Choroid plexus epithelial cell (primary cell): ENCODE data around the gene ZNF804B.

Source experiments
- DNase-seq: peaks from one replicate; pipeline ENCODE4 v3.0.0-alpha.2; 2010; ENCODE audit warnings: low read depth
- H3K4me3 ChIP-seq: 2 replicates; pipeline ENCODE4 v1.5.1; 2011; ENCODE audit warnings: low read depth, mild to moderate bottlenecking, control low read depth, low read length, moderate library complexity
- TF ChIP-seq, protein P1 (sequence below): conservative IDR thresholded peaks from 2 replicates; pipeline ENCODE4 v1.5.1; 2011; ENCODE audit warnings: low read depth, mild to moderate bottlenecking, control low read depth, inconsistent platforms, low read length, moderate library complexity

Gene ZNF804B

DNA sequence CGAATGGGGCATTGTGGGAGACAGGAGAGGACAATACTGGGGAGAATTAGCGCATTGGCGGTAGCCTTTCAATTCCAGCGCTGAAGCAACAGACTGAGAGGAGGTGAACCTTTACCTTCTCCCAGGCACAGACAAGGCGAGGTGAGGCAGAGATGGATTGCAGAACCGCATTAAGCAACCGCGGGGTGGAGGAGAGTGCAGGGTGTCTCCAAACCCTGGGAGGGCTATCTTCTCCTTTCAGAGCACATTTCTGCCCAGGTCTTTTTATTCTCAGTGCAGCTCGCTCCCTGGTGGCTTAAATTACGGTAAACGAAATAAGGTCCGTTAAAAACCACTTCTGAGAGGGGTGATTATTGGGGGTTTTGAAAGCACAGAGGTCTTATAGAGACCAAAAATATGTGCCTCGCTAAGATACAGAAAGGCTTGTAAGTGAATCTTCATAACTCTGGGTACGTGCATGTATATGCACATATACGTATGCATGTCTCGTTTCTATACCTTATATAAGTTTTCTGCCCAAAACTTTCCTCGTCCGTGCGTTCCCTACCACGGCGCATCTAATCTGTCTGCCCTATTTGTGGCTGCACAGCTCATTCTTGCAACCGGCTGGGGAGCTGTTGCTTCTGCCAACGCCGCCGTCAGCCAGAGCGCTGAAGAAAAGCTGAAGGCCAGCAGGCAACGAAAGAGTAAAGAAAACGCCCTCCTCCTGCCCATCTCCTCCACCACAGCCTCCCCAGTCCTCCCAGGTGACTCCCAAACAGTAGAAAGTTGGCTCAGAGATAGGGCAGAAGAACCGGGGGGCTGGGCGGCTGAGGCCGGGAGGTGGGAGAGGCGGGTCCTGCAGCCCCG is 895 bp upstream of the ZNF804B start:
- TF ChIP-seq, protein P1, sequence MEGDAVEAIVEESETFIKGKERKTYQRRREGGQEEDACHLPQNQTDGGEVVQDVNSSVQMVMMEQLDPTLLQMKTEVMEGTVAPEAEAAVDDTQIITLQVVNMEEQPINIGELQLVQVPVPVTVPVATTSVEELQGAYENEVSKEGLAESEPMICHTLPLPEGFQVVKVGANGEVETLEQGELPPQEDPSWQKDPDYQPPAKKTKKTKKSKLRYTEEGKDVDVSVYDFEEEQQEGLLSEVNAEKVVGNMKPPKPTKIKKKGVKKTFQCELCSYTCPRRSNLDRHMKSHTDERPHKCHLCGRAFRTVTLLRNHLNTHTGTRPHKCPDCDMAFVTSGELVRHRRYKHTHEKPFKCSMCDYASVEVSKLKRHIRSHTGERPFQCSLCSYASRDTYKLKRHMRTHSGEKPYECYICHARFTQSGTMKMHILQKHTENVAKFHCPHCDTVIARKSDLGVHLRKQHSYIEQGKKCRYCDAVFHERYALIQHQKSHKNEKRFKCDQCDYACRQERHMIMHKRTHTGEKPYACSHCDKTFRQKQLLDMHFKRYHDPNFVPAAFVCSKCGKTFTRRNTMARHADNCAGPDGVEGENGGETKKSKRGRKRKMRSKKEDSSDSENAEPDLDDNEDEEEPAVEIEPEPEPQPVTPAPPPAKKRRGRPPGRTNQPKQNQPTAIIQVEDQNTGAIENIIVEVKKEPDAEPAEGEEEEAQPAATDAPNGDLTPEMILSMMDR = no peak
- H3K4me3 ChIP-seq = no peak overlapping the region
- DNase-seq = peak; percentile 2

DNA sequence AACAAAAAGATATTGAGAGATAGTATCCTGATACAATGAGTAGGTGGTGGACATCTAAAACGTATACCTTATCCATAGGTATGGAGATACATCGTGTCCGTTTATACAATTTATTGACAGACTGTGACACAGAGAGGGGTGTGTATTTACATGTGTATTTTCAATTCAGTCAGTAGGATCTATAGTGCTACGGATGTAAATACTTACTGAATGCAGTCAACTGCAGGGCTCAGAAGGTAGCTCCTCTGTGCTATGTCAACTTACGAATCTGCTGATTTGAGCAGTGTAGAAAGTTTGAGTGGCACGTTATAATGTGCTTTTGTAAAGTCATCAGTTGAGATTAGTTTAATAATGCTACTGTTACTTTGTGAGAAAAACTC is 626 bp downstream of the ZNF804B start:
- no peak for DNase-seq
- TF ChIP-seq, protein P1 = no peak
- H3K4me3 ChIP-seq = no peak overlapping the region

DNA sequence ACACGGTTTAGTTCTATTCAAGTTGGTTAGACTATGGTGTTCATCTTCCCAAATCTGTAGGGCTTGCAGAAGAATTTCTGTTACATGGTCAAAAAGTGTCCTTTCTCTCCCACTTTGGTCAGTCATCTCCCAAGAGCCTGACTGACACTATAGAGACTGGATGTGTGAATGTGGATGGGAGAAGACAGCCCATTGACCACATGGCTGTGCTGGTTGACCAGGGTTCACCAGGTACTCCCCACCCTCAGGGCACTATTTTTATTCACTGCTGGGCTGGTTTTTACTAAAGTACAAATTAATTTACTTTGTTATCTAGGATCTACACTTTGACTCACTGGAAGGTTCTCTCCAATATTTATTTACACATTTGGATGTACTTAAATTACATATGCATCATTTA is 2.3 kb downstream of the ZNF804B start:
- TF ChIP-seq, protein P1 = no peak

DNA sequence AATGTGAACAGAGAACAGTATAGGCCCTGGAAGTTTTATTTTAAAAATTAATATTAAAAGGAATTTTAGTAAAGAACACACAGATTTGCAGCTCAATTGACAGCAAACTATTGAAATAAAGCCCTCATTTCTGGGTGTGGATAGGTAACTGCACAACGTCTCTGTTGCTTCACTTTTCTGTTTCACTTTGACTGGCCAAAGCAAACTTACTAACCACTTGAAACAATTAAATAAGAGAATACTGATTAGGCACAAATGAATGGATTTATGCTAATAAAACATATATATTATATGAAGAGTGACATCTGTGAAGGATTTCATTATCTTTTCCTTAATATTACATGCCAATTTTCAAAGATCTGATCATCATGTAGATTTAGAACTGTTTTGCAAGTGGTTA is 11.9 kb downstream of the ZNF804B start:
- H3K4me3 ChIP-seq = no peak overlapping the region
- TF ChIP-seq, protein P1 = no peak

More for the DNA sequence above, 2.3 kb downstream of the ZNF804B start:
- H3K4me3 ChIP-seq = no peak overlapping the region
- no peak for DNase-seq

DNA sequence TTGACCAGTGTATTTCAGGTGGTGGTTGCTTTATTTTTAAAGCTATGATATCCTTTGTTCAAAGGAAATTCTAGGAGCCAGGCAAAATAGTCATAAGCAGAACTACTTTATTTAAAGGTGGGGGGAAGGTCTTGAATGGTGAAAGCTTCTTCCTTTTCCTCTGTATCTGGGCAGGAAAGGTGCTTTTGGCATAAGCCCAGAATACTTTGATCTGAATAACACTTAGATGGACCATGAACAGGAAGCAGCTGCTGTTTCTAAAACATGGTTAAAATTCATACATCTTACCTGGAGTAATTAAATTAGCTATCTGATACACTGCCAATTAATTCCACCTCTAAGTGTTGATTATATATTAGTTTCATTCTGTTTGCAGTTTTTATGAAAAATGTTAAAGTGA is 13.3 kb downstream of the ZNF804B start:
- no peak overlapping the region for H3K4me3 ChIP-seq
- TF ChIP-seq, protein P1 = no peak
- no peak for DNase-seq

More for the DNA sequence above, 11.9 kb downstream of the ZNF804B start:
- DNase-seq = no peak

DNA sequence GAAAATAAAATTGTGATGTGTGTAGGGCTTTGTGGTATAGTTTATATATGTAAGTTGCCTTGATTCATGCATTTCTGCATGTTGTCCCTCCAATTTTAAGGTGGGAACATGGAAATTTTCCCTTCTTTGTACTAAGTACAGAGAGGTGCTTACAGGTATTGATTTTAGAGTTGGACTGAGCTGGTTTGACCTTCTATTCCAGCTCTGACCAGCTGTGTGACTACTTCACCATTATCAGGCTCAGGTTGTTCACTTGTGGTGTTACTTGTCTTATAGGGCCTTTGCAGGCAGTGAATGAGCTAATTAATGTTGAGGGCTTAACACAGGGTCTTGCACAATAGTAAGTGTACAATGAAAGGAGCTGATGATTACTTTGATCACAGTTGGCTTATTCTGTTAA is 16.3 kb downstream of the ZNF804B start:
- TF ChIP-seq, protein P1 = no peak
- DNase-seq = no peak
- H3K4me3 ChIP-seq = no peak overlapping the region

DNA sequence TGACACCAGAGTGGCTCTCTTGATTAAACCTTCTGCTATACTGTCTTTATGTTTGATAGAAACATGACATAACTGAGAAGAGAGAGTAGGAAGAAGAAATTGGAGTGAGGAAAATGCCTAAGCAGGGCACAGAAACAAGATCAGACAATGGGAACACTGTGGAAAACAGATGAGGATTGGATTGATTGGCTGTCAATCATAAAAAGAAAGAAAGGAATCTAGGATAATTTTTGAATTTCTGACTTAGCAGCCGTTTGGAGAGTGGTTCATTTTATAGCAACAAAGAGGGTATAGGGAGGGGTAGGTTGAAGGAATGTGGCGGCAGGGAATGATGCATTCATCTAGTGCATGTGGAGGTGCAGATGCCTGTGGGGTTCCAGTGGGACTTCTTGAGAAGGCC is 28.3 kb downstream of the ZNF804B start:
- no peak for DNase-seq
- TF ChIP-seq, protein P1 = no peak
- H3K4me3 ChIP-seq = no peak overlapping the region
